Parathyroid adenoma (tissue), 2 donors: ENCODE results near the gene SH3GL2.

Experiments
- H2AFZ ChIP-seq: fragments of 300-600 bp; sonication (generic); one replicate; pipeline ENCODE4 v1.7.0; 2017; ENCODE audit warnings: antibody characterized with exemption, mild to moderate bottlenecking
- H3K27ac ChIP-seq: fragments of 300-600 bp; sonication (generic); one replicate; pipeline ENCODE4 v1.7.0; 2017
- H3K27me3 ChIP-seq: fragments of 300-600 bp; sonication (generic); one replicate; pipeline ENCODE4 v1.7.0; 2017; ENCODE audit warnings: low read length; ENCODE audit not compliant: control insufficient read depth, insufficient read depth
- H3K36me3 ChIP-seq: fragments of 300-600 bp; sonication (generic); one replicate; pipeline ENCODE4 v1.7.0; 2017; ENCODE audit warnings: low read length; ENCODE audit not compliant: control insufficient read depth, insufficient read depth
- H3K4me1 ChIP-seq: fragments of 300-600 bp; sonication (generic); one replicate; pipeline ENCODE4 v1.7.0; 2017; ENCODE audit warnings: control low read depth
- H3K4me2 ChIP-seq: fragments of 300-600 bp; sonication (generic); one replicate; pipeline ENCODE4 v1.7.0; 2017; ENCODE audit warnings: low read length
- H3K4me3 ChIP-seq: fragments of 300-600 bp; sonication (generic); one replicate; pipeline ENCODE4 v1.7.0; 2017; ENCODE audit warnings: low read depth, low read length
- H3K79me2 ChIP-seq: fragments of 300-600 bp; sonication (generic); one replicate; pipeline ENCODE4 v1.7.0; 2017; ENCODE audit warnings: control low read depth
- H3K9ac ChIP-seq: fragments of 300-600 bp; sonication (generic); one replicate; pipeline ENCODE4 v1.7.0; 2017; ENCODE audit warnings: mild to moderate bottlenecking
- H3K9me3 ChIP-seq: fragments of 300-600 bp; sonication (generic); one replicate; pipeline ENCODE4 v1.7.0; 2017; ENCODE audit warnings: low read length; ENCODE audit not compliant: control insufficient read depth
- TF ChIP-seq, protein P1 (sequence below): fragments of 300-600 bp; sonication (generic); IDR thresholded peaks from one replicate; pipeline ENCODE4 v1.7.0; 2017; ENCODE audit warnings: antibody characterized with exemption, mild to moderate bottlenecking
- donor health status: primary hyperparathyroidism.

SH3GL2 gene

GRCh38 chr9:17829064-17829463 is 250.2 kb downstream of the SH3GL2 start:
- H3K27ac ChIP-seq, result no peak overlapping the region
- H3K9ac ChIP-seq, result no peak overlapping the region
- no peak overlapping the region for H3K4me2 ChIP-seq
- H3K9me3 ChIP-seq, result no peaks in the 10 kb centered on the region
- no peaks in the 10 kb centered on the region for H3K27me3 ChIP-seq
- TF ChIP-seq, protein P1, sequence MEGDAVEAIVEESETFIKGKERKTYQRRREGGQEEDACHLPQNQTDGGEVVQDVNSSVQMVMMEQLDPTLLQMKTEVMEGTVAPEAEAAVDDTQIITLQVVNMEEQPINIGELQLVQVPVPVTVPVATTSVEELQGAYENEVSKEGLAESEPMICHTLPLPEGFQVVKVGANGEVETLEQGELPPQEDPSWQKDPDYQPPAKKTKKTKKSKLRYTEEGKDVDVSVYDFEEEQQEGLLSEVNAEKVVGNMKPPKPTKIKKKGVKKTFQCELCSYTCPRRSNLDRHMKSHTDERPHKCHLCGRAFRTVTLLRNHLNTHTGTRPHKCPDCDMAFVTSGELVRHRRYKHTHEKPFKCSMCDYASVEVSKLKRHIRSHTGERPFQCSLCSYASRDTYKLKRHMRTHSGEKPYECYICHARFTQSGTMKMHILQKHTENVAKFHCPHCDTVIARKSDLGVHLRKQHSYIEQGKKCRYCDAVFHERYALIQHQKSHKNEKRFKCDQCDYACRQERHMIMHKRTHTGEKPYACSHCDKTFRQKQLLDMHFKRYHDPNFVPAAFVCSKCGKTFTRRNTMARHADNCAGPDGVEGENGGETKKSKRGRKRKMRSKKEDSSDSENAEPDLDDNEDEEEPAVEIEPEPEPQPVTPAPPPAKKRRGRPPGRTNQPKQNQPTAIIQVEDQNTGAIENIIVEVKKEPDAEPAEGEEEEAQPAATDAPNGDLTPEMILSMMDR, result no peak
- H3K36me3 ChIP-seq, result no peaks in the 10 kb centered on the region
- H2AFZ ChIP-seq, result no peak overlapping the region
- no peak overlapping the region for H3K4me3 ChIP-seq
- no peaks in the 10 kb centered on the region for H3K4me1 ChIP-seq
- H3K79me2 ChIP-seq, result no peaks in the 10 kb centered on the region

GRCh38 chr9:17829812-17830385 is 251.0 kb downstream of the SH3GL2 start:
- Histone ChIP-seq H3K9me3 (no peaks in the 10 kb centered on the region), H2AFZ (no peak overlapping the region)
- TF ChIP-seq, protein P1, result no peak

DNA sequence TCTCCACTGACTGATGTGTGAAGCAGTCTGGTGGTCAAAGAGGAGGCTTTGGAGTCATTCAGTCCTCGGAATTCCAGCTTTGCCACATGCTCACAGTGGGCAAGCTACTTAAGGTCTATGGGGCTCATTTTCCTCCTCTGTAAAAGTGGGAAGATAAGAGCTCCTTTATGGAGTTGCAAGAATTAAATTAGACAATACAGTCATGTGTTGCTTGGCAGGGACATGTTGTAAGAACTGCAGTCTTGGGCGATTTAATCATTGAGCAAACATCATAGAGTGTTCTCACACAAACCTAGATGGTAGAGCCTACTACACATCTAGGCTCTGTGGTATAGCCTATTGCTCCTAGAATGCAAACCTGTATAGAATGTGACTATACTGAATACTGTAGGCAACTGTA is 253.9 kb downstream of the SH3GL2 start:
- H3K4me1 ChIP-seq, result no peaks in the 10 kb centered on the region
- H3K9me3 ChIP-seq, result no peaks in the 10 kb centered on the region
- H2AFZ ChIP-seq, result no peak overlapping the region
- H3K4me3 ChIP-seq, result no peak overlapping the region
- TF ChIP-seq, protein P1, result no peak
- H3K9ac ChIP-seq, result no peak overlapping the region
- H3K36me3 ChIP-seq, result no peaks in the 10 kb centered on the region
- H3K79me2 ChIP-seq, result no peaks in the 10 kb centered on the region
- H3K4me2 ChIP-seq, result no peak overlapping the region
- no peak overlapping the region for H3K27ac ChIP-seq
- H3K27me3 ChIP-seq, result no peaks in the 10 kb centered on the region

More at GRCh38 chr9:17829812-17830385, 251.0 kb downstream of the SH3GL2 start:
- Histone ChIP-seq H3K27me3 (no peaks in the 10 kb centered on the region), H3K4me2 (no peak overlapping the region), H3K27ac (no peak overlapping the region), H3K79me2 (no peaks in the 10 kb centered on the region), H3K4me3 (no peak overlapping the region), H3K9ac (no peak overlapping the region), H3K36me3 (no peaks in the 10 kb centered on the region), H3K4me1 (no peaks in the 10 kb centered on the region)

- no peaks in the 10 kb centered on the region for H3K36me3 ChIP-seq
- H3K4me1 ChIP-seq, result no peaks in the 10 kb centered on the region
- H3K27me3 ChIP-seq, result no peaks in the 10 kb centered on the region
- no peak overlapping the region for H3K4me3 ChIP-seq
- TF ChIP-seq, protein P1, result no peak
- no peak overlapping the region for H3K27ac ChIP-seq
- H3K4me2 ChIP-seq, result no peak overlapping the region
- H3K9me3 ChIP-seq, result no peaks in the 10 kb centered on the region
- no peak overlapping the region for H3K9ac ChIP-seq
- no peaks in the 10 kb centered on the region for H3K79me2 ChIP-seq
- no peak overlapping the region for H2AFZ ChIP-seq
These were observed 255.0 kb downstream of the SH3GL2 start for GRCh38 chr9:17833846-17834245.

DNA sequence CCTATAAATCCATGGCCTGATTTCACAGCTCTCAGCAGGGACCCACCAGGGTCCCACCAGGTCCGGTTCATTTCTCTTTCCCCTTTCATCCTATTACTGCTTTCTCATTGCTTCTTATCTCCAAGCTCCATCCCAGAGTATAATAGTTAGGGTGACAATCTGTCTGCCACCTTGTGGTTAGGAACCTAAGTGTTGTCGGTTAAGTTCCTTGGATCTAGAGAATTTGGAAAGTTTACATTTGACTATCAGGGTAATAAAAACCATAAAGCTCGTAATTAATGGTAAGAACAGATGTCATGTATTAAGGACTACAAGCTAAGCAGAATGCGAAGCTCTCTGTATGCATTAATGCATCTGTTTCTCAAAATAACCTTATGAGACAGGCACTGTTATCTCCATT is 259.1 kb downstream of the SH3GL2 start:
- TF ChIP-seq, protein P1, result no peak
- Histone ChIP-seq H3K4me3 (no peak overlapping the region), H2AFZ (no peak overlapping the region), H3K79me2 (no peaks in the 10 kb centered on the region), H3K27me3 (no peaks in the 10 kb centered on the region), H3K27ac (no peak overlapping the region), H3K4me2 (no peak overlapping the region), H3K4me1 (no peaks in the 10 kb centered on the region), H3K9me3 (no peaks in the 10 kb centered on the region), H3K9ac (no peak overlapping the region), H3K36me3 (no peaks in the 10 kb centered on the region)
